Epithelial cell of umbilical artery (primary cell): ENCODE measurements around the gene NEU2. TPM values are rescaled to one million over a fixed set of nuclear protein-coding genes. Genes with fewer than 3 reads are reported as not detected.

Experiments used
- total RNA-seq: library from RNA; depleted of rRNA; stranded (reverse); fragments of >200 nt; gene quantifications from 2 replicates; pipeline ENCODE4 v1.2.3, GENCODE V29; 2014

NEU2 gene
- not detected in 2 replicates for total RNA-seq

DNA sequence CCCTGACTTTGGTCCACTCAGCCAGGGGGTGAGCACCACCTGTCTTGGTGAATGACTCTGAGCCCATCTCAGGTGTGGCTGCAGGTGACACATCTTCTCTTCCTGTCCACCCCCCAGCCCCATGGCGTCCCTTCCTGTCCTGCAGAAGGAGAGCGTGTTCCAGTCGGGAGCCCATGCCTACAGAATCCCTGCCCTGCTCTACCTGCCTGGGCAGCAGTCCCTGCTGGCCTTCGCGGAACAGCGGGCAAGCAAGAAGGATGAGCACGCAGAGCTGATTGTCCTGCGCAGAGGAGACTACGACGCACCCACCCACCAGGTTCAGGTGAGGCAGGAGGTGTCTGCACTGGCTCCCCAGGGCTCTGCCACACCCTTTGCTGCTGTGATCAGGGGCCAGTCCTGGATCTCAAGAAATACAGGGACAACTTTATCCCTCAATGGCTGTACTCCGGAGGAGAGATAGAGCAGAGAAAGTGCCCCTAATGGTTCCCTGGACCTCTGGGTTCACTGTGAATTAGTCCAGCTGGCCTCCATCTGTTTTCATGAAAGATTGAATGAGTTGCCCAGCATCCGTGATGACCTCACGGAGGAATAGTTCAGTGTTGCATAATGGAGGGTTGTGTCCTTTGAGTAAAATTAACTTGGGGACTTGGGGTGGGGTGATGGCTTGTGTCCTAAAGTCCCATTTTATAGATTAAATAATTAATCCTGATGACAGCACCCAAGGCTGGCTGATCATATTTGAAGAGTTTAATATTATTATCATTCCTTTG is at the start of gene NEU2:
Gene NEU2 (plus strand): TSS at position 122 of the 770 bp plus-strand sequence. CDS start 0 bp downstream, at position 122.

DNA sequence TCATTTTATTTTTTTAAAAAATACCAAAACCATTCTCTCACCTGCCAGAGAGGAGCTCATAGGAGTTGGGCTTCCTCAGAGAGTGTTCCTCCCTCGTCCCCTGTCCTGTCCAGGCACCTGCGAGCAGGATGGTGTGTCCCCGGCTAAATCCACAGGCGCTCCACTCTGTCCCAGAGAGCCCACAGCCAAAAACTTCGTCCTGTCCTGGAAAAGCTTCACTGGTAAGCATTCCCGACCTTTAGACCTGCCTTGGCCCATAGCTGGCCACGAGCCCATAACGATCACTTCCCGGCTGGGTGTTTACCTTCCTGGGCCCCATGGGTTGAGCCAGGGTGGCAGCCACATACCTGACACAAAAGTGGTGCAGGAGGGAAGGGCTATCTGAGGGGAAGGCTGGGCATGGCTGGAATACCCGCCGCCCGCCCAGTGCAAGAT is 19.4 kb upstream of the NEU2 start, which contains the start of gene NGEF:
Gene NGEF (minus strand): TSS at position 230 of the 435 bp plus-strand sequence. CDS start 38,366 bp downstream, outside the sequence.

DNA sequence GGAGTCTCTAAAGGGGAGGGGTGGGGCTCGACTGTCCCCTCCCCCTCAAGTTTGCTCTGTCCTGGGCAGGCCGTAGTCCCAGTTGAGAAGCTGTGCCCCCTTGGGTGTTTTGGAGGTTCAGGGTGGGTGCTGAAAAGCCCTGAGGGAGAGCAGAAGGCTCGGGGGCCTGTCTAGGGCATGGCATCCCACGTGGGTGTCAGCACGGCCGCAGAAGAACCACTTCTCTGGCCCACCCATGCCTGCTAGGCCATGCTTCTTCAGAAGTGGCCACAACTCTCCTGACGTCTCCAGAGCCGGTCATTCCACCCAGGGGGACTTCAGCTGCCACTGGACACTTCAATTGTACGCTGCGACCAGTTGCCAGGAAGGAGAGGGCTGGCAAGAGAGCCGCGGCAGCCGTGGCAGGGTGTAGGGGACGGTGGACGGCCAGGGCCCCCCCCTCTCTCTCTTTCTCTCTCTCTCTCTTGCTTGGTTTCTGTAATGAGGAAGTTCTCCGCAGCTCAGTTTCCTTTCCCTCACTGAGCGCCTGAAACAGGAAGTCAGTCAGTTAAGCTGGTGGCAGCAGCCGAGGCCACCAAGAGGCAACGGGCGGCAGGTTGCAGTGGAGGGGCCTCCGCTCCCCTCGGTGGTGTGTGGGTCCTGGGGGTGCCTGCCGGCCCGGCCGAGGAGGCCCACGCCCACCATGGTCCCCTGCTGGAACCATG is 27.5 kb downstream of the NEU2 start, which contains the start of gene INPP5D:
Gene INPP5D (plus strand): TSS at position 546 of the 704 bp plus-strand sequence. CDS start 137 bp downstream, at position 683.

Other genes with a start within 250 kb of the NEU2 start
- under 0.01 and 0.46 TPM in 2 replicates for gene SNORC, start 162.4 kb upstream of the NEU2 start, total RNA-seq
- gene NGEF, start 19.4 kb upstream of the NEU2 start, total RNA-seq = under 0.01 TPM in 1 of 2 replicates, not detected in the other
- gene INPP5D, start 27.7 kb downstream of the NEU2 start, total RNA-seq = 18.7 and 24.7 TPM in 2 replicates
- 34.1 and 49.5 TPM in 2 replicates for gene ATG16L1, start 219.0 kb downstream of the NEU2 start, total RNA-seq